Measurements from ENCODE around the gene CORO6. TPM values are rescaled to one million over a fixed set of nuclear protein-coding genes. Genes with fewer than 3 reads are reported as not detected.

Gene CORO6
- total and polyA plus RNA-seq, 2 donors (not counting 1 experiment from before 2014, with no cell fraction given): 1.4 to 4.0 TPM

DNA sequence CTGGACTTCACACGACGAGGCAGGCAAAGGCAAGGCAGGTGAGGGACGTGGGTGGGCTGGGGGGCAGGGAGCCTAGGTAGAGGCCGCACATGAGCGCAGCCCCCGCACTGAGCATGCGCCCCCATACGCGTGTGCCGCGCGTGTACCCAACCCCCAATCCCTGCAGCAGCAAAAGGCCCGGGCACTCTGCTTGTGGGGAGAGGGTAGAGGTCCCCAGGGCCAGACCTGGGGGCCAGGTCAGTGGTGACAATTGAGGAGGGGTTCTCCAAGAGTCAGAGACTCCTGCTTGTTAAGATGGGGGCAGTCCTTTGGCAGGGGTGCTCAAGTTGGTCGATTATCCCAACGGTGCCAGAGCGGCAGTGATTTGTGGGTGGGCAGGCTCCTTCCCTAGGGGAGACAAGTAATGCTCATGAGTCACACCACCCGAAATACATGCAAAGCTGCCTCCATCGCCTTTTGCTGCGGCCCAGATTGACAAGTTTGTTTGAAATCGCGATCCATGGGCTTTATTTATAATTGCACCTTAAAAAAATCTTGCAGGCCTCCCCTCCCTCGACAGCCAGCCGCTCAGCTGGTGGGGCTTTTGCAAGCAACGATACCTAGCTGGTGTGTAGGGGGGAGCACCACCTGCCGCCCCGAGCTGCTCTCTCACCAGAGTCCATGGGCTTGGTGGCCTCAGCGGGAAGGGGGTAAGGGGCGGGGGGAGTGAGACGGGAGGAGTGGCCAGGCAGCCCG is 32.1 kb downstream of the CORO6 start:
- ATAC-seq (ENCODE audit: low read depth): no peak
- H3K27ac Mint-ChIP-seq: peak overlapping the region; percentile 94
- Histone ChIP-seq H3K4me2 (replicated peaks; ENCODE audit: low read depth, low read length, poor library complexity, severe bottlenecking) (peak overlapping the region; percentile 99), H3K4me1 (ENCODE audit: control insufficient read depth in 2 of 2, insufficient read depth in 2 of 2, low read length in 2 of 2) (peaks cover 54 to 67% of the 10 kb centered on the region in 2 donors), H3K9ac (ENCODE audit: low read length) (peak overlapping the region; percentile 85), H2AFZ (ENCODE audit: insufficient read depth, low read depth, low read length, poor library complexity, severe bottlenecking) (peak overlapping the region; percentile 99), H3K27me3 (replicated peaks in 1 of 4; ENCODE audit: control extremely low read depth in 1 of 4, control insufficient read depth in 3 of 4, insufficient read depth in 4 of 4, low read length in 3 of 4) (peaks cover 0 to 7% (median 2%) of the 10 kb centered on the region in 4 experiments), H3K4me3 (ENCODE audit: control extremely low read depth in 1 of 5, extremely low read depth in 1 of 5, insufficient read depth in 1 of 5, low read depth in 2 of 5, low read length in 4 of 5) (peak overlapping the region in 4 of 5 experiments; percentile 56 to 96 (median 66)), H4K20me1 (ENCODE audit: control insufficient read depth, insufficient read depth, low read length, poor library complexity, severe bottlenecking) (peaks cover 19% of the 10 kb centered on the region), H3K27ac (ENCODE audit: low read length in 2 of 2) (no peak overlapping the region), H3K36me3 (replicated peaks in 1 of 2; ENCODE audit: control extremely low read depth in 1 of 2, control insufficient read depth in 1 of 2, extremely low read depth in 1 of 2, insufficient read depth in 2 of 2, low read length in 1 of 2) (no peaks in the 10 kb centered on the region), H3K79me2 (ENCODE audit: control insufficient read depth, insufficient read depth, low read length) (peaks cover 40% of the 10 kb centered on the region), H3K9me3 (ENCODE audit: control extremely low read depth in 1 of 3, control insufficient read depth in 2 of 3, insufficient read depth in 1 of 3, low read length in 2 of 3) (peaks cover 0 to 2% (median 0%) of the 10 kb centered on the region in 3 donors)
- H3K9me3 Mint-ChIP-seq (ENCODE audit: insufficient read depth): no peaks in the 10 kb centered on the region
- POLR2A ChIA-PET: interaction anchor here (1.3 to 3.0 kb wide), 2 partner anchors 10 to 19 kb away, joined by 6 to 18 read pairs; no protein-coding TSS in a partner anchor
- H3K27me3 Mint-ChIP-seq: no peaks in the 10 kb centered on the region
- CTCF ChIA-PET: interaction anchor here (0.6 to 4.7 kb wide), 12 partner anchors 12 to 441 kb away, joined by 3 to 126 read pairs (median 8); partner anchors contain the start of gene ABHD15
- TF ChIP-seq, protein P1, sequence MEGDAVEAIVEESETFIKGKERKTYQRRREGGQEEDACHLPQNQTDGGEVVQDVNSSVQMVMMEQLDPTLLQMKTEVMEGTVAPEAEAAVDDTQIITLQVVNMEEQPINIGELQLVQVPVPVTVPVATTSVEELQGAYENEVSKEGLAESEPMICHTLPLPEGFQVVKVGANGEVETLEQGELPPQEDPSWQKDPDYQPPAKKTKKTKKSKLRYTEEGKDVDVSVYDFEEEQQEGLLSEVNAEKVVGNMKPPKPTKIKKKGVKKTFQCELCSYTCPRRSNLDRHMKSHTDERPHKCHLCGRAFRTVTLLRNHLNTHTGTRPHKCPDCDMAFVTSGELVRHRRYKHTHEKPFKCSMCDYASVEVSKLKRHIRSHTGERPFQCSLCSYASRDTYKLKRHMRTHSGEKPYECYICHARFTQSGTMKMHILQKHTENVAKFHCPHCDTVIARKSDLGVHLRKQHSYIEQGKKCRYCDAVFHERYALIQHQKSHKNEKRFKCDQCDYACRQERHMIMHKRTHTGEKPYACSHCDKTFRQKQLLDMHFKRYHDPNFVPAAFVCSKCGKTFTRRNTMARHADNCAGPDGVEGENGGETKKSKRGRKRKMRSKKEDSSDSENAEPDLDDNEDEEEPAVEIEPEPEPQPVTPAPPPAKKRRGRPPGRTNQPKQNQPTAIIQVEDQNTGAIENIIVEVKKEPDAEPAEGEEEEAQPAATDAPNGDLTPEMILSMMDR (IDR thresholded peaks at IDR 0.05): no peak
- TF ChIP-seq EZH2 (IDR thresholded peaks at IDR 0.05; ENCODE audit: borderline replicate concordance, insufficient read depth, low read depth, low read length, poor library complexity, severe bottlenecking): no peak
- intact Hi-C loops (cut with micrococcal nuclease): loop anchor here (1.0 to 5.0 kb wide), 4 partner anchors 10 to 220 kb away; no protein-coding TSS in a partner anchor
- peaks cover 61% of the 10 kb centered on the region for H3K4me1 Mint-ChIP-seq
- DNase-seq: peak; percentile 51
- H3K4me3 Mint-ChIP-seq: peak overlapping the region; percentile 91
- 30% methylated on average over 18 of the region's 30 CpGs for WGBS (ENCODE audit: insufficient coverage)
